NT2/D1 (cell line): ENCODE results near the gene LRRC27.

ENCODE experiments used
- SUZ12 ChIP-seq: IDR thresholded peaks from 2 replicates; pipeline ENCODE4 v1.6.1; 2011; ENCODE audit not compliant: insufficient read length, insufficient read depth; ENCODE audit errors: extremely low read depth
- YY1 ChIP-seq: IDR thresholded peaks from 2 replicates; pipeline ENCODE4 v1.6.1; 2011; ENCODE audit not compliant: insufficient read length, insufficient read depth

- no peak for TF ChIP-seq YY1
- TF ChIP-seq SUZ12: no peak
These were observed 68.1 kb downstream of the LRRC27 start for GRCh38 chr10:132400041-132400546.
